ENCODE data around the gene CAPSL.
"Not testable (repeated sequence)": the region's sequence is repeated elsewhere in the genome, so short reads cannot be mapped to it uniquely, and the experiment has no call there.

The CAPSL gene

GRCh38 chr5:35908814-35909213 is 29.6 kb downstream of the CAPSL start:
- no peak overlapping the region for H3K4me3 ChIP-seq (ENCODE audit: insufficient read depth, low read depth, low read length)
- no peaks in the 10 kb centered on the region for H3K27me3 ChIP-seq (ENCODE audit: control insufficient read depth, insufficient read depth, low read length, poor library complexity, severe bottlenecking)
- H3K9me3 ChIP-seq (ENCODE audit: control insufficient read depth, low read length): no peaks in the 10 kb centered on the region
- H3K36me3 ChIP-seq (ENCODE audit: control insufficient read depth, insufficient read depth, low read length): no peaks in the 10 kb centered on the region
- H3K4me1 ChIP-seq (ENCODE audit: control insufficient read depth, insufficient read depth, low read length): no peaks in the 10 kb centered on the region
- no peak overlapping the region for H3K27ac ChIP-seq (ENCODE audit: insufficient read depth, low read depth, low read length, poor library complexity, severe bottlenecking)

DNA sequence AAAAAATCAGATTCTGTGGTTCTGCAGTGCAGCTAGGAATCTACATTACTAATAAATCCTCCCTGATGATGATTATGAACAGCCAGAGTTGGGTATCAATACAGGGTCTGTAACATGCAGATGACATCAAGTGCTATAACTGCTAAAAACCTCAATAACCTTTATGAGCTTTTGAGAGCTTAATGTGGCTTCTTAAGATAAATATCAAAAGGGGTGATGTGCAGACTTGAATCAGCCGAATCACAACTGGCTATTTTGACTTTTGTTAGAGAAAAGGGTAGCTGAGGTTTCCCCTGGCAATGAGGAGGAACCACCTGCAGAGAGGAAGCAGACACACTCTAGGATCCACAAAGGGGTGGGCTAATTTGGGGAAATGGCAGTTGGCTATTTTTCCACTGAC is 30.2 kb downstream of the CAPSL start:
- Histone ChIP-seq H3K36me3 (ENCODE audit: control insufficient read depth, insufficient read depth, low read length) (no peaks in the 10 kb centered on the region), H3K27me3 (ENCODE audit: control insufficient read depth, insufficient read depth, low read length, poor library complexity, severe bottlenecking) (no peaks in the 10 kb centered on the region), H3K4me1 (ENCODE audit: control insufficient read depth, insufficient read depth, low read length) (no peaks in the 10 kb centered on the region), H3K4me3 (ENCODE audit: insufficient read depth, low read depth, low read length) (no peak overlapping the region), H3K9me3 (ENCODE audit: control insufficient read depth, low read length) (no peaks in the 10 kb centered on the region), H3K27ac (ENCODE audit: insufficient read depth, low read depth, low read length, poor library complexity, severe bottlenecking) (no peak overlapping the region)
- WGBS, 2 experiments: 55 to 76% methylated on average over 1 of the region's 1 CpG

DNA sequence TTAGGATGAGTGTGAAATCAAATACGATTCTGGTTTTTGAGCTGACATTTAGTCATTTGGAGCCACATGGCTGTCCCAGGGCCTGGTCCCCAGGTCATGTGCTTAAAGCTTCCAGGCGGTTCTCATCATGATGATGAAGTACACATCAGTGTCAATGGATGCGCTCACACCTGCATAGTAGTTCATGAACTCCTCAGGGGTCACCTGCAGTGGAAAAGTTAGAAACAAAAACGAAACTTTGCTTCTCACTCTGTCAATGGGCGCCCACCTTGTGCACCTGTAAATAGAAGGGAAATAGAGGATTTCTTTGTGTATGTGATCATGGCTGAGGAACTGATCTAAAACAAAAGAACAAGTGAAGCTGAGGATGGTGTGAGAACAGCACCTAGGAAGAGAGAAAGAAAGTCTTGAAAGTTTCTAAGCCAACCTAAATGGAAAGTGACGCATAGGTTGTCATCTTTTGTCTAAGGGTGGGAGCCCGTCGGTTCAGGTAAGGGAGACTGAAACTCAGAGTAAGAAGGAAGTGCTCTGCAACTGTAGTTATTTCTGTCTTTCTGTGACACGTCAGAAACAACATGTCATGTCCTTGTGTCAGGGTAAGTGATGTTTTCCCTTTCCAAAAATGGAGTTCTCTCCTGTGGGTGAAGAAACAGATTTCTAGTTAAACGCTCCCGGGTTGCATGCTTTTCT is 33.8 kb downstream of the CAPSL start:
- WGBS, 2 experiments: 86 to 92% methylated on average over 11 of the region's 11 CpGs
- no peaks in the 10 kb centered on the region for H3K4me1 ChIP-seq (ENCODE audit: control insufficient read depth, insufficient read depth, low read length)
- no peak overlapping the region for H3K27ac ChIP-seq (ENCODE audit: insufficient read depth, low read depth, low read length, poor library complexity, severe bottlenecking)
- no peaks in the 10 kb centered on the region for H3K36me3 ChIP-seq (ENCODE audit: control insufficient read depth, insufficient read depth, low read length)
- H3K4me3 ChIP-seq (ENCODE audit: insufficient read depth, low read depth, low read length): no peak overlapping the region
- no peaks in the 10 kb centered on the region for H3K9me3 ChIP-seq (ENCODE audit: control insufficient read depth, low read length)
- no peaks in the 10 kb centered on the region for H3K27me3 ChIP-seq (ENCODE audit: control insufficient read depth, insufficient read depth, low read length, poor library complexity, severe bottlenecking)

DNA sequence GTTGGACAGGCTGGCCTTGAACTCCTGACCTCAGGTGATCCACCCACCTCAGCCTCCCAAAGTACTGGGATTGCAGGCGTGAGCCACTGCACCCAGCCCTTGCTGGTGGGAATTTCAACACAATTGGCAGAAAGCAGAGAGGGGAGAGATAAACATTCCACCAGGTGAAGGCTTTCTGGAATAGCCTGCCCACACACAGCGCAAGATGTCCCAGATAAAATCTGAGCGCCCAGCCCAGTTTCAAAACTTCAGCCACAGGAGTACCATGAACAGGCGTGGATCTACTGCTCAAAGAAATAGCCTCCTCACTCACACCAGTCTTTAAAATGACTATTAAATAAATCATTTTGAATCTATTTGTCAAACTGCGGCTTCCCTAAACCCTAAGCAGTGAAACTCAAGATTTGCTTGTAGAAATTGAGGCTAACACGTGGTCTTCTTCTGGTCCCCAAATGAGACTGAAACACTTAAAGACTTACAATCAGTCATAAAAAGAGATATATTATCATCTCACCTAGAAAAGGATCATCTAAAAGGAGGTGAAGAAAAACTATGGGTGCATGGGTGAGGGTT is 34.7 kb downstream of the CAPSL start:
- Histone ChIP-seq H3K4me1 (ENCODE audit: control insufficient read depth, insufficient read depth, low read length) (no peaks in the 10 kb centered on the region), H3K4me3 (ENCODE audit: insufficient read depth, low read depth, low read length) (no peak overlapping the region), H3K27me3 (ENCODE audit: control insufficient read depth, insufficient read depth, low read length, poor library complexity, severe bottlenecking) (no peaks in the 10 kb centered on the region), H3K9me3 (ENCODE audit: control insufficient read depth, low read length) (no peaks in the 10 kb centered on the region), H3K36me3 (ENCODE audit: control insufficient read depth, insufficient read depth, low read length) (no peaks in the 10 kb centered on the region), H3K27ac (ENCODE audit: insufficient read depth, low read depth, low read length, poor library complexity, severe bottlenecking) (no peak overlapping the region)
- 95 to 97% methylated on average over 6 of the region's 6 CpGs for WGBS, 2 experiments

DNA sequence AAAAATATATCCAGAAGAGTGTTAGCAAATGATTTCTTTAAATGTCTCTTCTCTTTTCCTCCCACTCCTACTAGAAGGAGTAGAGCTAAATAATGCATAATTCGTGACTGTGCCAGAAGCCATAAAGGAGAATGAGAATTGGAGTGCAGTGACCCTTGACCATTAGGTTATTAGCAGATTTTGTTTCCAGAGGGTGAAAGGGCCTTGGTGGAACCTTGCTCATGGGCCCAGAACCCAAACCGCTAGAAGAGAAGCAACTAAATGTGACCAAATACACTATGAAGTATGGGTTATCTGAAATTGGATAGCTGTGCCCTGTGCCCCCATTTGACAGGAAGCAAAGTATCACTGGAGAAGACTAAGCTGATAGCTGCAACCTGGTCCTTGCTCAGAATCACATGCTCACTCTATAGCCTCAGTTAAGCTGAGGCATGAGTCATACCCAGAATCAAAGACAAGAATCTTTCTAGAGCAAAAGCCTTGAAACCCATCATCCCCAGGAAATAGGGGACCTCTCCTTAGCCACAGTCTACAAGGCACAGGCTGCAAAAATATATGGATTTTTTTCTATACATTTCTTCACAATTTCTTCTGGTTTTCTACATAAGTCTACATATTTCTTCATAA is 36.3 kb downstream of the CAPSL start:
- Histone ChIP-seq H3K4me1 (ENCODE audit: control insufficient read depth, insufficient read depth, low read length) (no peaks in the 10 kb centered on the region), H3K36me3 (ENCODE audit: control insufficient read depth, insufficient read depth, low read length) (no peaks in the 10 kb centered on the region), H3K4me3 (ENCODE audit: insufficient read depth, low read depth, low read length) (no peak overlapping the region), H3K27ac (ENCODE audit: insufficient read depth, low read depth, low read length, poor library complexity, severe bottlenecking) (no peak overlapping the region), H3K27me3 (ENCODE audit: control insufficient read depth, insufficient read depth, low read length, poor library complexity, severe bottlenecking) (no peaks in the 10 kb centered on the region), H3K9me3 (ENCODE audit: control insufficient read depth, low read length) (no peaks in the 10 kb centered on the region)
- WGBS, 2 experiments: 88 to 93% methylated on average over 2 of the region's 2 CpGs

DNA sequence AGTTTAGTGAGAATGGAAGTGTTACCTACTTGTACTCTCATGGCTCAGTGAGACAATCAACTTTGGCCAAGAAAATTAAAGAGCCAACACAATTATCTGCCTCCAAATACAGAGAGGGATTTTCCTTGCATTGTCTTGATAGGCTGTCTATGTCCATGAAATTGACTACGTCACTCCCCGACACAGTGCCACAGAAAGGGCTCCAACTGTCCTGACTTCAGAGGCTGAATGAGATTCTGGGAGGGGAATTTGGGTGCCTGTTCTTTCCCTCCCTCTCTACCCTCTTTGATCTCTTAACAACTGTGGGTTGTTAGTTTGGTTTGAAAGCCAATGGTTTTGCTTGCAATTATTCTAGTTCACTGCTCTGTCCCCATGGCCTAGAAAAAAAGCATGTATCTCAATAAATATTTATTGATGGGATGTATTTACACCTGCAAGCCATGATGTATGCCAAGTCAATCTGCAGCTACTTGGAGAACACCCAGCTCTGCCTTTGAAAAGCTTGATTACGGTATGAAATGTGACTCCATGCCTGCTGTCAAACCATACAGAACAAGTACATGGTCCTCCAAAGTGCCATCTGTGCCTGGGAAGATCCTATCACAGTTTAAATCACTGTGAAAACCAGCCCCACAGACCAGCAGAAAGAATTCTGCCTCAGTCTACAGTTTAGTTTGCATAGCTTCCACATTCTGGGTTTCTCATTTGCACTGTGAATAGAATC is 37.3 kb downstream of the CAPSL start:
- Histone ChIP-seq H3K27ac (ENCODE audit: insufficient read depth, low read depth, low read length, poor library complexity, severe bottlenecking) (no peak overlapping the region), H3K27me3 (ENCODE audit: control insufficient read depth, insufficient read depth, low read length, poor library complexity, severe bottlenecking) (no peaks in the 10 kb centered on the region), H3K36me3 (ENCODE audit: control insufficient read depth, insufficient read depth, low read length) (no peaks in the 10 kb centered on the region), H3K9me3 (ENCODE audit: control insufficient read depth, low read length) (no peaks in the 10 kb centered on the region), H3K4me1 (ENCODE audit: control insufficient read depth, insufficient read depth, low read length) (no peaks in the 10 kb centered on the region), H3K4me3 (ENCODE audit: insufficient read depth, low read depth, low read length) (no peak overlapping the region)
- WGBS, 2 experiments: 92 to 99% methylated on average over 2 to 3 of the region's 3 CpGs

DNA sequence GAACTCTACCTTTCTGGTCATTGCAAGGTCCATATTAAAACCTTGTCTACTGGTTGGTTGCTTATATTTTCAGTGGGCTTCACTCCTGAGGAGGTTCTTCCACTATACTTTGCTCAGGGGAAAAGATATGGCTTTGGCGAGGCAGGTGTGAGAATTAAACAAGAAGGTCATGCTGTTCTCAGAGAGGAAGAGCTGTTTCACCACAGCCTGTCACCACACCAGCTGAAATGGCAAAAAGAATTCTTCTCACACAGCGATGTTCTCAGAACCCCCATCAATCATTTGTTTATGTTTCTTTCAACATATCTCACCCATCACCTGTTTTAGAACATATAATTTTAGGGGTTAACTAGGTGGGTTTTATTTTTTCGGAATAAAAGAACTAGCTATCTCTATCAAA is 38.6 kb downstream of the CAPSL start:
- no peak overlapping the region for H3K4me3 ChIP-seq (ENCODE audit: insufficient read depth, low read depth, low read length)
- H3K4me1 ChIP-seq (ENCODE audit: control insufficient read depth, insufficient read depth, low read length): no peaks in the 10 kb centered on the region
- no peaks in the 10 kb centered on the region for H3K9me3 ChIP-seq (ENCODE audit: control insufficient read depth, low read length)
- H3K27ac ChIP-seq (ENCODE audit: insufficient read depth, low read depth, low read length, poor library complexity, severe bottlenecking): no peak overlapping the region
- 87 to 91% methylated on average over 1 to 2 of the region's 3 CpGs for WGBS, 2 experiments
- H3K27me3 ChIP-seq (ENCODE audit: control insufficient read depth, insufficient read depth, low read length, poor library complexity, severe bottlenecking): no peaks in the 10 kb centered on the region
- H3K36me3 ChIP-seq (ENCODE audit: control insufficient read depth, insufficient read depth, low read length): no peaks in the 10 kb centered on the region

DNA sequence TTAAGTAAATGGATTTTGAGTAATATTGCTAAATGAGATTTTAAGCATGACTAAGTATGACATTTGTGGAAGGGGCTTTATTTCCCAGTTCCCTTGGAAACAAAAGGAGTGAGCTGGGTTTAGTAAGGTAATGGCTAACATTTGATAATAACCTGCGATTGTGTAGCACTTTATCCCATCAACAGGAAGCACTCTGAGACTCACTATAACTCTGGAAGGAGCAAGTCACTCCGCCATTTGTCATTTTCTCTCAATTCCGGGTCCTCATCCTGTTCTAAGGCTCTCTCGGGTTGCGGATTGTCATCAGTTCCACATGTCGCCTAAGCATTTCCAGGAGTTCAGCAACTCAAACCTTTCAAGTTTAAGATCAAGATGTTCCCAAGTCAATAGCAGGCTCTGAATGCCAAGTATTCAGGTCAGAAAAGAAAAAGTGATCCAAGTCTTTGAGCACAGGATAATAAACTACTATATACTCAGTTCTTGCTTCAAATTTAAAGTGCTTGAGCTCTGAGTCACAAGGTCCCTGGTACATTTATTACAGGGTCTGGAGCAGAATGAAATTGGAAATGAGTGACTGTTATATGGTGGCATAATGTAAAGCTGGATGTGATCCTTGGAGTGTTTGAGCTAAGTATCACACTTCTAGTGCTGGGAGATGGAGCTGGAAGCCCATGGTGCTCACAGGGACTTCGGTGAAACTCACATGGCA is 39.3 kb downstream of the CAPSL start:
- Histone ChIP-seq H3K9me3 (ENCODE audit: control insufficient read depth, low read length) (no peaks in the 10 kb centered on the region), H3K4me3 (ENCODE audit: insufficient read depth, low read depth, low read length) (no peak overlapping the region), H3K27me3 (ENCODE audit: control insufficient read depth, insufficient read depth, low read length, poor library complexity, severe bottlenecking) (no peaks in the 10 kb centered on the region), H3K27ac (ENCODE audit: insufficient read depth, low read depth, low read length, poor library complexity, severe bottlenecking) (no peak overlapping the region), H3K4me1 (ENCODE audit: control insufficient read depth, insufficient read depth, low read length) (no peaks in the 10 kb centered on the region), H3K36me3 (ENCODE audit: control insufficient read depth, insufficient read depth, low read length) (no peaks in the 10 kb centered on the region)
- 94 to 95% methylated on average over 7 of the region's 7 CpGs for WGBS, 2 experiments

DNA sequence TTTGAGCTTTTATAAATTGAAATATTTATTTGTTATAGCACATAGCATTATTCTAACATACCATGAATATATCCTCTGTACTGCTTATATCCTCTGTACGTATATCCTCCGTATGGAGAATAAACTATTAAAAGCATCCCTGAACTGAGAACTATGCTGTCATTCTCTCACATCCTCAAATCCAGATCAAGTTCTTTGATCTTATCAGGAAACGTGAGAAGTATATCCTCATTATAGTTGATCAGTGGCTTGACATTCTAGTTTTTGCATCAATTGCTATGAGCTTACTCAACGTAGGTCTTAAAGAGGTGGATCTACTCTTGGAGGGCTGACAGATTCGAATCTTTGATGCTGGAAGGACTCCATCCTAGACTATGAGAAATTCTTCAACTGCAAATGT is 44.3 kb downstream of the CAPSL start:
- H3K36me3 ChIP-seq (ENCODE audit: control insufficient read depth, insufficient read depth, low read length): no peaks in the 10 kb centered on the region
- no peaks in the 10 kb centered on the region for H3K4me1 ChIP-seq (ENCODE audit: control insufficient read depth, insufficient read depth, low read length)
- H3K27ac ChIP-seq (ENCODE audit: insufficient read depth, low read depth, low read length, poor library complexity, severe bottlenecking): no peak overlapping the region
- H3K9me3 ChIP-seq (ENCODE audit: control insufficient read depth, low read length): no peaks in the 10 kb centered on the region
- no peak overlapping the region for H3K4me3 ChIP-seq (ENCODE audit: insufficient read depth, low read depth, low read length)
- WGBS, 2 experiments: 92 to 93% methylated on average over 5 of the region's 5 CpGs
- H3K27me3 ChIP-seq (ENCODE audit: control insufficient read depth, insufficient read depth, low read length, poor library complexity, severe bottlenecking): no peaks in the 10 kb centered on the region

DNA sequence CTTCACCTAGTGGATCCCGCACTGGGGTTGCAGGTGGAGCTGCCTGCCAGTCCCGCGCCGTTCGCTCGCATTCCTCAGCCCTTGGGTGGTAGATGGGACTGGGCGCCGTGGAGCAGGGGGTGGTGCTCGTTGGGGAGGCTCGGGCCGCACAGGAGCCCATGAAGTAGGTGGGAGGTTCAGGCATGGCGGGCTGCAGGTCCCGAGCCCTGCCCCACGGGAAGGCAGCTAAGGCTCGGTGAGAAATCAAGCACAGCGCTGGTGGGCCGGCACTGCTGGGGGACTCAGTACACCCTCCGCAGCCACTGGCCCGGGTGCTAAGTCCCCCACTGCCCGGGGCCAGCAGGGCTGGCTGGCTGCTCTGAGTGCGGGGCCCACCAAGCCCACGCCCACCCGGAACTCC is 45.6 kb downstream of the CAPSL start:
- not testable (repeated sequence) for H3K27me3 ChIP-seq (ENCODE audit: control insufficient read depth, insufficient read depth, low read length, poor library complexity, severe bottlenecking); H3K36me3 ChIP-seq (ENCODE audit: control insufficient read depth, insufficient read depth, low read length); H3K9me3 ChIP-seq (ENCODE audit: control insufficient read depth, low read length); H3K4me3 ChIP-seq (ENCODE audit: insufficient read depth, low read depth, low read length); H3K27ac ChIP-seq (ENCODE audit: insufficient read depth, low read depth, low read length, poor library complexity, severe bottlenecking); H3K4me1 ChIP-seq (ENCODE audit: control insufficient read depth, insufficient read depth, low read length)
- WGBS, 2 experiments: 96% methylated on average over 21 to 22 of the region's 23 CpGs

All from ectodermal cell (in vitro differentiated cells).